Osteoblast (primary cell): ENCODE data around the gene BIRC7. TPM values are rescaled to one million over a fixed set of nuclear protein-coding genes. Genes with fewer than 3 reads are reported as not detected.

ENCODE experiments used
- DNase-seq: peaks from one replicate; pipeline ENCODE4 v3.0.0; 2011; ENCODE audit warnings: low spot score, mixed read lengths; ENCODE audit not compliant: insufficient read length; ENCODE audit errors: missing footprints
- H2AFZ ChIP-seq: 2 replicates; pipeline ENCODE4 v1.6.0; 2011; ENCODE audit warnings: mild to moderate bottlenecking, low read length
- H3K27ac ChIP-seq: 2 replicates; pipeline ENCODE4 v1.5.1; 2011; ENCODE audit warnings: mild to moderate bottlenecking, low read depth, low read length, moderate library complexity
- H3K27me3 ChIP-seq: 2 replicates; pipeline ENCODE4 v1.6.0; 2012; ENCODE audit warnings: mild to moderate bottlenecking, control low read depth, inconsistent platforms, low read length, moderate library complexity; ENCODE audit not compliant: insufficient read depth
- H3K36me3 ChIP-seq: 2 replicates; pipeline ENCODE4 v1.5.1; 2011; ENCODE audit warnings: mild to moderate bottlenecking, low read length, control low read depth, moderate library complexity; ENCODE audit not compliant: insufficient read depth
- H3K4me1 ChIP-seq: 2 replicates; pipeline ENCODE4 v1.5.1; 2011; ENCODE audit warnings: mild to moderate bottlenecking, low read length, control low read depth, moderate library complexity; ENCODE audit not compliant: insufficient read depth
- H3K4me2 ChIP-seq: 2 replicates; pipeline ENCODE4 v1.6.0; 2011; ENCODE audit warnings: mild to moderate bottlenecking, low read length; ENCODE audit not compliant: insufficient read depth
- H3K4me3 ChIP-seq: fragments of 200-600 bp; sonication (generic); 3 replicates; pipeline ENCODE4 v1.5.1; 2012; ENCODE audit warnings: mild to moderate bottlenecking, low read length, inconsistent platforms; ENCODE audit not compliant: insufficient read depth
- H3K79me2 ChIP-seq: 2 replicates; pipeline ENCODE4 v1.6.0; 2012; ENCODE audit warnings: mild to moderate bottlenecking, low read length, control low read depth, inconsistent platforms; ENCODE audit not compliant: insufficient read depth
- H3K9me3 ChIP-seq: 2 replicates; pipeline ENCODE4 v1.5.1; 2011; ENCODE audit warnings: low read depth, low read length, control low read depth
- H4K20me1 ChIP-seq: 2 replicates; pipeline ENCODE4 v1.6.0; 2012; ENCODE audit warnings: mild to moderate bottlenecking, low read length, control low read depth; ENCODE audit not compliant: insufficient read depth
- total RNA-seq: library from RNA; depleted of rRNA; stranded (reverse); fragments of >200 nt; gene quantifications from 2 replicates; pipeline ENCODE4 v1.2.3, GENCODE V29; 2012
- TF ChIP-seq, protein P1 (sequence below): IDR thresholded peaks from 2 replicates; pipeline ENCODE4 v1.5.1; 2011; ENCODE audit warnings: mild to moderate bottlenecking, low read depth, low read length, moderate library complexity; ENCODE audit errors: extremely low read depth

BIRC7 gene
- total RNA-seq, 1 donor: under 0.01 TPM

DNA sequence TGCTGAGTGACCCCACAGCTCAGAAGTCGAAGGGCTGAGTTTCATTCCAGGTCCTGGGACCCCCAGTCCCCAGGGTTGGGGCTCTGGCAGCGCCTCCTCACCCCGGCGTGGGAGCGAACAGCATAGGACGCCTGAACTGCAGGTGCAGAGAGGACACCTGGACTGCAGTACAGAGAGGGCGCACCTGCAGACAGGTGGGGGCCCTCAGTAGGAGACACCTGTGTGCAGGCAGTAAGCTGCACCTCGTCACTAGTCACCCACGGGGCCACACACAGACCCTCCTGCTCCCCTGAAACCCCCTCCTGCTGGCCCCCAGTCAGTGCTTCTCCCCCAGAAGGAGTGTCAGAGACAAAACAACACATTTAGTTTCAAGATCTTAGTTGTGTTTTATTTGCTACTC is 27.1 kb downstream of the BIRC7 start:
- no peak for DNase-seq
- no peaks in the 10 kb centered on the region for H3K9me3 ChIP-seq
- no peaks in the 10 kb centered on the region for H3K4me1 ChIP-seq
- TF ChIP-seq, protein P1, sequence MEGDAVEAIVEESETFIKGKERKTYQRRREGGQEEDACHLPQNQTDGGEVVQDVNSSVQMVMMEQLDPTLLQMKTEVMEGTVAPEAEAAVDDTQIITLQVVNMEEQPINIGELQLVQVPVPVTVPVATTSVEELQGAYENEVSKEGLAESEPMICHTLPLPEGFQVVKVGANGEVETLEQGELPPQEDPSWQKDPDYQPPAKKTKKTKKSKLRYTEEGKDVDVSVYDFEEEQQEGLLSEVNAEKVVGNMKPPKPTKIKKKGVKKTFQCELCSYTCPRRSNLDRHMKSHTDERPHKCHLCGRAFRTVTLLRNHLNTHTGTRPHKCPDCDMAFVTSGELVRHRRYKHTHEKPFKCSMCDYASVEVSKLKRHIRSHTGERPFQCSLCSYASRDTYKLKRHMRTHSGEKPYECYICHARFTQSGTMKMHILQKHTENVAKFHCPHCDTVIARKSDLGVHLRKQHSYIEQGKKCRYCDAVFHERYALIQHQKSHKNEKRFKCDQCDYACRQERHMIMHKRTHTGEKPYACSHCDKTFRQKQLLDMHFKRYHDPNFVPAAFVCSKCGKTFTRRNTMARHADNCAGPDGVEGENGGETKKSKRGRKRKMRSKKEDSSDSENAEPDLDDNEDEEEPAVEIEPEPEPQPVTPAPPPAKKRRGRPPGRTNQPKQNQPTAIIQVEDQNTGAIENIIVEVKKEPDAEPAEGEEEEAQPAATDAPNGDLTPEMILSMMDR: no peak
- H4K20me1 ChIP-seq: no peaks in the 10 kb centered on the region
- H3K27me3 ChIP-seq: peaks cover 52% of the 10 kb centered on the region
- no peak overlapping the region for H3K27ac ChIP-seq
- no peaks in the 10 kb centered on the region for H3K36me3 ChIP-seq
- no peak overlapping the region for H2AFZ ChIP-seq
- no peak overlapping the region for H3K4me2 ChIP-seq
- H3K79me2 ChIP-seq: no peaks in the 10 kb centered on the region
- H3K4me3 ChIP-seq: no peak overlapping the region

DNA sequence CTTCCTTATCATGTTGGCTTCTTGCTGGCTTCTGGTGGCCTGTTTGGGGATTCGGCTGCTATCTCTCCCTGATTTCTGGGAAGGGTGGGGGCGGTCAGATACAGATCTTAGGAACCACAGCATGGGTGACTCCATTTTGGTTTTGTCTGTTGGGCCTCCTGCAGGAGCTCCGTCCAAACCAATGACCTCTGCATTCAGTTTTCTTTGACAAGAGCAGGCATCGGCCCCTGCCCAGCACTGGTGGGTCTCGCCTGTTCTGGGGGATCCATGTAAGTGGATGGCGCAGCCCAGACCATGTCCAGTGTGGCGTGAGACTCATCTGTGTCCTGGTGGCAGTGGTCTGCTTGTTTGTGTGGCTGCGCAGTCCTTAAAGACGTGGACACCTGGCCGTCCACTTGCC is 28.3 kb downstream of the BIRC7 start:
- Histone ChIP-seq H3K36me3 (no peaks in the 10 kb centered on the region), H3K4me2 (no peak overlapping the region), H3K4me3 (no peak overlapping the region), H3K79me2 (no peaks in the 10 kb centered on the region), H4K20me1 (no peaks in the 10 kb centered on the region), H3K27me3 (peaks cover 51% of the 10 kb centered on the region), H2AFZ (no peak overlapping the region), H3K9me3 (no peaks in the 10 kb centered on the region), H3K4me1 (peaks cover 3% of the 10 kb centered on the region), H3K27ac (no peak overlapping the region)
- no peak for DNase-seq
- TF ChIP-seq, protein P1: no peak

DNA sequence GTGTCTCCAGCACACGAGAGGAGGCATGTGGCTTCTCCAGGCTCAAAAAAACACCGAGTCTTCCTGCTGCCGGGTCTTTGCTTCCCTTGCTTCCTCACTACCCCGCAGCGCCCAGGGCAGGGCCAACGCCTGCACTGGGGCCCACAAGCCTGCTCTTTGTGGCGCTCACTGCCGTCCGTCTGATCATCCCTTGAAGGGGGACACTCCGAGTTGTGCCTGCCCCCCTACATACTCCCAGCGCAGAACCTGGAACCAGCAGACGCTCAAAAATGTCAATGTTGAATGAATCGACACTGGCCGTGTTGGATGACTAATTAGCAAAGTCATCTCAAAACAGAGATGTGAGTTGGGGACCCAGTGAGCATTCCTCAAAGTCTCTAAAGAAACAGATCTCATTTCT is 28.8 kb downstream of the BIRC7 start:
- peaks cover 4% of the 10 kb centered on the region for H4K20me1 ChIP-seq
- no peaks in the 10 kb centered on the region for H3K79me2 ChIP-seq
- no peak for DNase-seq
- no peak overlapping the region for H3K4me3 ChIP-seq
- H3K27ac ChIP-seq: no peak overlapping the region
- peak overlapping the region; percentile 36 for H3K4me2 ChIP-seq
- H3K9me3 ChIP-seq: no peaks in the 10 kb centered on the region
- peaks cover 3% of the 10 kb centered on the region for H3K4me1 ChIP-seq
- TF ChIP-seq, protein P1: no peak
- H3K27me3 ChIP-seq: peaks cover 55% of the 10 kb centered on the region
- H3K36me3 ChIP-seq: no peaks in the 10 kb centered on the region
- no peak overlapping the region for H2AFZ ChIP-seq

DNA sequence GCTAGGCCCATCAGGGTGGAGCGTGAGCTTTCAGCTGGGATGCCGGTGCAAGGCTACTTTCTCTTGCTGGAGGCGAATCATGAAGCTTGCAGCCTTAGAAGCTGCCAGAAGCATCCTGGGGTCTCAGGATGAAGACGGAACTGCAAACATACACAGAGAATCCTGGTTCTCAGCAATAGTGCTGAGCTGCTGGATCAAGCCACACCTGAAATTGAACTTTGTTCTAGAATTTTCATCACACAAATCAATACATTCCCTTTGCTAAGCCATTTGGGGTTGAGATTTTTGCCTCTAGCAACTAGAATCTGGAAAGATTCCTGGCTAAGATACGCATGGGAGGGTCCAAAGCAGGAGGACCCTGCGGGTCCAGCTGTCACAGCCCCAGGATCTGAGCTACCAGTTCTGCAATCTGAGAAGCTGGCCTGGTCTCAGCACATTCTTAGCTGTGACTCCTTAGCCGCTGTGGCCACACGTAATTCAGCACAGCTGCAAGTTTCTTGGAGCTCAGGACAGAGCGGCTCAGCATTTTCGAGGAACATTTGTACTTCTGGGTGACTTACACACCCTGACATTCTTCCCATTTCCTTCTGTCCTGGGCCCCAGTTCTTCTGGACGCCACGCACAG is 30.3 kb downstream of the BIRC7 start:
- peaks cover 3% of the 10 kb centered on the region for H3K4me1 ChIP-seq
- no peak overlapping the region for H3K27ac ChIP-seq
- no peak overlapping the region for H3K4me2 ChIP-seq
- peaks cover 45% of the 10 kb centered on the region for H3K27me3 ChIP-seq
- no peaks in the 10 kb centered on the region for H3K9me3 ChIP-seq
- H3K36me3 ChIP-seq: no peaks in the 10 kb centered on the region
- H3K4me3 ChIP-seq: no peak overlapping the region
- H2AFZ ChIP-seq: no peak overlapping the region
- no peak for DNase-seq
- H3K79me2 ChIP-seq: no peaks in the 10 kb centered on the region
- TF ChIP-seq, protein P1: no peak
- H4K20me1 ChIP-seq: peaks cover 8% of the 10 kb centered on the region
